Mucosa of gallbladder (tissue), 1 donor: ENCODE data around the gene CACNA1H. TPM values are rescaled to one million over a fixed set of nuclear protein-coding genes. Genes with fewer than 3 reads are reported as not detected.
A peak's percentile ranks its signal among the peaks of the same experiment; 100 is the strongest.

ENCODE experiments used
- DNase-seq: peaks from one replicate; pipeline ENCODE4 v3.0.0-alpha.2; 2020; ENCODE audit warnings: low spot score
- total RNA-seq: library from RNA; stranded (reverse); gene quantifications from one replicate; pipeline ENCODE4 v1.2.1, GENCODE V29; 2021
- donor health status: DM: no; HTN: no; CAD: no.

Gene CACNA1H
- 133 TPM for total RNA-seq

GRCh38 chr16:1152651-1153259 is at the start of gene CACNA1H:
CACNA1H (plus strand) TSS chr16:1153106; CDS start chr16:1153738, 632 bp downstream.
- DNase-seq, result no peak

DNA sequence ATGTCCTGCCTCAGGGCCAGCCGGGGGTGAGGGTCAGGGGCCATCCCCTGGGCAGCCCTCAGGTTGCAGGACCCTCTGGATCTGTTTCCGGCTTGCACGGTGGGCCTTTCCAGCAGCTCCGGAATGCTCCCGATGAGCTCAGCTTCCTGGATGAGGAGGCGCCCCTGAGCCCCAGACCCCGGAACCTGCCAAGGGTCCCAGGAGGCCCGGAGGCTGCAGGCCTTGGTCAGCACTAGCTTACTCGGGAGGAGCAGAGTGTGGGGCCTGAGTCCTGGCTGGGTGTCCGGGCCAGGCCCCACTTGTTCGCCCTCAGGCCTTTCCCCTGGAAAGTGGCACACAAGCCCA is 49.3 kb upstream of the CACNA1H start:
- no peak for DNase-seq

DNA sequence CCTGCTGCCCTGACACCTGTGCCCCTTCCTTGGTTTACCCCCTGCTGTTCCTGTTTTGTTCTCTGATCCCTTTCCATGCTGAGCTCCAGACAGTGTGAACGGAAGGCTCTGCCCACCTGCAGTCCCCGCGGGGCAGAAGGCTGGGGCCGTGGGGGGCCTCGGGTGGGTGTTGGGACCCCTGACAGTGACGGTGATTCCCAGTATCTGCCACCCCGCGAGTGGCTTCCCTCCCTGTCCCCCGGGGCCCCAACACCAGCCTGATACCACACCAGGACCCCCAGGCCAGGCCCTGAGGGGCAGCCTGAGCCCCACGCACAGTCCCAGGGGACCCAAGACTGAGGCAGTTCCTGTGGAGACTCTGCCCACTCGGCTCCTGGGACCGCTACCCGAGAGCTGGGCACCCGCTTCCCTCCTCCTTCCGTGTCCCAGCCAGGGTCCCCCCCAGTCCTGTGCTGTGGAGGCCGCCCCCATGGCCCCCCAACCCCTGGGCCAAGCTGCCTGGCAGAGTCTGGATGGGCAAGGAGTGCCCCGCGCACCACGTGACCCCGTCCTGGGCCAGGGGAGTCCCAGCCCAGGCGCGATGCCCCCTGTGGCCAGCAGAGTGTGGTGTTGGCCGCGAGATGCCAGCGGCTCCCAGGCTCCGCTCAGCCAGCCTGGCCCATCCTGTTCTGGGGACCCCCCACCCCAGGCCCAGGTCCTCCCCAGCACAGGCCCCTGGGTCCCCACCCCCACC is 46.9 kb upstream of the CACNA1H start:
- peak; percentile 65 for DNase-seq

DNA sequence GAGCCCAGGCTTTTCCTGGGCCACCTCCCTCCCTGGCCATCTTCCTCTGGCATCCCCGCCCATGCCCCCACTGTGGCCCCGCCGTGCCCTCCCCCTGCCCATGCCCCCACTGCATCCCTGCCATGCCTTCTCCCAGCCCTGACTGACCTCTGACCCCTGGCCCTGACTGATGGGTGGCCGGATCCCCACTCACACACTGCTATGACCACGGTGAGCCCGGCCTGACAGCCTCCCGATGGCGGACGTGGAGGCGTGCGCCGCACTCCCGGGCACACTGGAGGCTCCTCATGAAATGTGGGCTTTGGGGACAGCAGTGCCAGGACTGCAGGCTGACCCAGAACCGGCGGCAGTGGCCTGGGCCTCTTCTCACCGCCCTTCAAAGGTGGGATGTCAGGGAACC is 46.2 kb upstream of the CACNA1H start:
- DNase-seq, result no peak

GRCh38 chr16:1107141-1107540 is 45.8 kb upstream of the CACNA1H start:
- no peak for DNase-seq

- DNase-seq, result no peak
Observed at GRCh38 chr16:1107731-1108130, 45.2 kb upstream of the CACNA1H start.

- peak; percentile 77 for DNase-seq
Observed at GRCh38 chr16:1108299-1109252, 44.3 kb upstream of the CACNA1H start.

- no peak for DNase-seq
Observed at GRCh38 chr16:1109648-1110047, 43.3 kb upstream of the CACNA1H start.

DNA sequence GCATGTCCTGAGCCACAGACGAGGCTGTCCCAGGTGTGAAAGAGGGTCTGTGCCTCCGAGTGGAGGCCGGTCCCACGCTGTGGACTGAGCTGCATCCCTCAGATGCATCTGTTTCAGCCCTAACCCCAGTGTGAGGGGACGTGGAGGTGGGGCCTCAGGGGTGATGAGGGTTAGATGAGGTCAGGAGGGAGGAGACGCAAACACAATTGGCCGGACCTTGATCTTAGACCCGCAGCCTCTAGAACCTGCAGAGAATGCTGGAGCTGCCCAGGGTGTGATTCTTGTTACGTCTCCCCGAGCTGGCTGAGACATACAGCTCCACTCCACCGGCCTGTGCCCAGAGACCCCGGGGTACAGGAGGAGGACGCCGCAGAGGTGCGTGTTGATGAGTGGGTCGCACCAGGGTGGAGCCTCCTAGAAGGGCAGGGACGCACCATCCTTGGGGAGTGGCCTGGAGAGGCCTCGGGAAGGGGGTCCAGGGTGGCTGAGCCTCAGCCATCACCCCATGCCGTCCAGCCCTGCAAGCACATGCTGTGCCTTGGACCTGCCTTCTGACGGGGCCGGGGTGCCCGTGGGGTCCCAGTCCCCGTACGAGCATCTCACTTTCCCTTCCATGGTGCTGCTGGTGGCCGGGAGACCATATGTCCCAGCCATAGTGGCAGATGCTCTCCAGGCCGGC is 40.3 kb upstream of the CACNA1H start:
- DNase-seq, result no peak

DNA sequence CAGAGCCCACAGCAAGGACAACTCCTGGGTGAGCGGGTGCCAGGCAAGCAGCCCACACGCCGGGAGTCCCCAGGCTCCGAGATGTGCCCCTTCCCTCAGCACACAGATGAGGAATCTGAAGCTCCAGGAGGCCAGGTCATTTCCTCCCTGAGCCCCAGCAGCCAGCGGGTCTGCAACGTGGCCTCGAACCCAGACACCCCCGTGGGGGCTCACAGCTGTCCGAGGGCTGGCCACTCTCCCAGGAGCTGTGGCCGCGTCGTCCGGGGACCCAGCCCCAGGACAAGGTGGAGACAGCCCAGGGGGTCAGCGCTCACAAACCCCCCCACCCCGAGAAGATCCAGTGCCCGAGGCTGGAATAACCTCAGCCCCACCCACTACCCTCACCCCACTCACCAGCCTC is 39.4 kb upstream of the CACNA1H start:
- DNase-seq, result no peak

DNA sequence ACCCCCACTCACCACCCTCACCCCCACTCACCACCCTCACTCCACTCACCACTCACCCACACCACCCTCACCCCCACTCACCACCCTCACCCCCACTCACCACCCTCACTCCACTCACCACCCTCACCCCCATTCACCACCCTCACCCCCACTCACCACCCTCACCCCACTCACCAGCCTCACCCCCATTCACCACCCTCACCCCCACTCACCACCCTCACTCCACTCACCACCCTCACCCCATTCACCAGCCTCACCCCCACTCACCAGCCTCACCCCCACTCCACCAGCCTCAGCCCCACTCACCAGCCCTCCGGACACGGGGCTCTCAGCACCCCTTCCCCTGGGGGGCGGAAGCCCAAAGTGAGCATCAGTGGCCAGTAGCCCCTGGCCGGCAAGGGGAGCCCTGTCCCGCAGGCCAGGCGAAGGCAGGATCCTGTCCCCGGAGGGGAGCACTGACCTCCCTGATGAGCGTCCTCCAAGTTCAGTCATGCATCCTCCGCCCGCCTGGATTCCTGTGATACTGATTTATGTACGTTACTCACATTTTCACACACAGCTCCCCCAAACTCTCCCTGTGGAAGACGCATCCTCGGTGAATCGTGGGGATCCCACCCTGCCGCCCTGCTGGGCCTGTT is 38.9 kb upstream of the CACNA1H start:
- DNase-seq, result no peak

DNA sequence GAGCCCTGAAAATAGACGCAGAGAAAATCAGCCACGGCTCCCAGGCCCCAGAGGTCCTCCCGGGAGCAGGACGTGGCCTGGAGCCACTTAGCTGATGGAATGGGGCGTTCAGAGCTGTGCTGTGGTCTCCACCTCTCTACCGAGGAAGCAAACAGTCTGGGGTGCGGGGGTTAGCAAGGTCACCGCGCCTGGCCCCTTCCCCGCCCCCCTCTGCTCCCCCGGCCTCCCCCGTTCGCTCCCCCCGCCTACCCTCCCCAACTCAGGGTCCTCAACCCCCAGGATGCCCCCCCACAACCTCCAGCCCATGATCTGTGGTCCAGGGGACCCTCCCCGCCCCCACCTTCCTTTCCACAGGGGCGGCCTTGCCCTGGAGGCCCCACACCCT is 36.2 kb upstream of the CACNA1H start:
- no peak for DNase-seq

- DNase-seq, result no peak
Observed at GRCh38 chr16:1117176-1117900, 35.6 kb upstream of the CACNA1H start.

DNA sequence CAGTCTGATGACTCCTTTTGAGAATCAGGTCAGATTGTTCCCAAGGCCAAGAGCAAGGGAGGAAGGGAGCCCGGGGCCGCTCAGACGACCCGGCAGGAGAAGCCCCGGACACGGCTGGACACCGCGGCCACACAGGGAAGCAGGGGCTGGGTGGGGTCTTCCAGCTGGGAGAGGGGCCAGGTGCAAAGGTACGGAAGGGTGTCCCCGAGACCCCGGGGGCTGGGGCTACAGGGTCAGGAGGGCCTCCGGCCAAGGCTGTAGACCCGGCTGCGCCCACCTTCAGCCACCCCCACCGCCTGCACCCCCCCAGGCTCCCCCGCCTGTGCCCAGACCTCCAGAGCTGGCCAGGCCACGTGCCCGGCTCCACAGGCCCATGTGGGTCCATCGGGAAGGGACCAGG is 35.0 kb upstream of the CACNA1H start:
- no peak for DNase-seq

DNA sequence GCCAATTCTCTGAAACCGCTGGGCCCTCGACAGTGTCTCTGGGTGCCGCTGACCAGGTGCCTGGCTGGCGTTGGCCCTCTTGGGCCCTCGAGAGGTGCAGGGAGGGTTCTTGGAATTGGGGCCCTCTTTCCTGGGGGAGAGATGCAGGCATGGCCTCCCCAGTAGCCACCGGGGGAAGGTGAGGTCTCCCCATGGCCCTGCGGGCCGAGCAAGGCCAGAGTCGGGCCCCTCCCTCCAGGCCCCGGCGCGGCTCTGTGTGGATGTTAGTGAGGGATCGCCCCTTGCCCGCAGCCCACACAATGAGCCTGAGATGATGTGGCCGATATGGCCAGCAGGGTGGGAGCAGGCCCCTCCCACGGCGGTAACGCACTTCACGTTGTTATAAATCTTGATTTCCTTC is 33.8 kb upstream of the CACNA1H start:
- no peak for DNase-seq

- no peak for DNase-seq
Observed at GRCh38 chr16:1119766-1120576, 32.9 kb upstream of the CACNA1H start.

DNA sequence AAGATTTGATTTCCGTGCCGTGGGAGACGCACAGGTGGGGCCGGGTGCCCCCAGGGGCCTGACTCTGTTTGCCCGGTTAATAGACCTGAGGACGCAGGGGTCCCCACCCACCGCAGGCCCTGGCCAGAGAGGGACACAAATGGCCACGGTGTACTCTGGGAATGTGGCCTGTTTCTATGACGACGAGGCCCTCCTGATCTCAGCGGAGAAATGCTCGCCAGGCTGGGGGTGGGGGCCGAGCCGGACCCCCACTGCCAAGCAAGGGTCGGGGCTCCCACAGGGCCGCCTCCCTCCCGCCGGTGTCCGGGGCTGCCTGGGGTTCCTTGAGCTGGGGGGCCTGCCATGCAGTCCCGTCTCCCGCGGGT is 32.3 kb upstream of the CACNA1H start:
- no peak for DNase-seq

DNA sequence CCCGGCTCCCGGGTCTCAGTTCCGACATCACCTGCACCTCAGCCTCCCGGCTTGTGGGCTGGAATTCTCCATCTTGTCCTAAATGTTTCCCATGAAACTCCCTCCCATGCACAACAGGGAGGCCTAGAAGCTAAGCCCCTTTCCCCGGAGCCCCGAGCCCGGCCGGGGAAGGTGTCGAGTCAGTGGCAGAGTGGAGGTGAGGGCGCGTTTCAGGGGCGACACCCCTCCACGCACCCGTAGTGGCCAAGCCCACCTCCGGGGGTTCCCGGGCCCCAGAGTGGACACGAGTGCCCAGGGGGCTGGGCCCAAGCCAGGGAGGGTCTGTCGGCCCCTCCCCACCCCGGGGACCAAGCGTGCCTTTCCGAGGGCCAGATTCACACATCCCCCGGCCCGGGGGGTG is 31.9 kb upstream of the CACNA1H start:
- no peak for DNase-seq

DNA sequence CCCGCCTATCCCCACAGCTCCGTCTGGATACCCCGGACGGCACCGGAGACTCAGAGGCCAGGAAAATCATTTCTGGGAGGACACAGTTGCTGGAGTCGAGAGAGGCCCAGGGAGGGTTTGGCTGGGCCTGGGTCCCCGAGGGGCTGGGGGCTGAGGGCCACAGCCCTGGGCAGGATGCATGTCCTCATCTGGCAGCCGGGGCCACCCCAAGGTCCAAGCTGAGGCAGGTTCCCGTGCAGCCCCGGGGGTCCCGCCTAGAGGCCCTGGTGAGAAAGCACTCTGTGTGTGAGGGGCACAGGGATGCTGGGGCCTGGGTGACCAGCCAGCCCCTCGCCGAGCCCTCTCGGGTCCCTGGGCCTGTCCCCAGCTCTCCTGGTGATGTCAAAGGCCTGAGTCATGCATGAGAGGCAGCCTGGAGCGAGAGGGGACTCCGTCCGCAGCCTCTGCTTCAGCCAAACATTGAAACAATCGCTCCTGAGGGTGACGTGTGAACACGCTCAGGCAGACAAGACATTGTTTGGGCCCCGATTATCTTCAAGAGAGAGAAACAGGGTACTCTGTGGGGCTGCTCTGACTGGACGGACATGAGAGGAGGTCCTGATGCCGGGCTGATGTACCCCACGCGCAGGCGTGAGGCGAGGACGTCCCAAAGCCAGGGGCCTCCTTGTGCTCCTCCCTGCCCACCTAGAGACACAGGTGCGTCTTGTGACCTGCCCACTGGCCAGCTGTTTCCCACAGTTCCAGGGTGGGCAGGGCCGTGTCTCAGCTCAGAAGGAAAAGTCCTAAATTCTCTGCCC is 31.1 kb upstream of the CACNA1H start:
- no peak for DNase-seq
